PC-3 (cell line): ENCODE data around the gene EEIG1.

ENCODE experiments used
- CTCF ChIP-seq: fragments of 300-600 bp; sonication (generic); conservative IDR thresholded peaks from 2 replicates; pipeline ENCODE4 v1.5.1; 2017; ENCODE audit warnings: antibody characterized with exemption, low read depth, mild to moderate bottlenecking, low read length
- EZH2 ChIP-seq: fragments of 300-600 bp; sonication (generic); IDR thresholded peaks from one replicate; pipeline ENCODE4 v1.6.1; 2017; ENCODE audit warnings: antibody characterized with exemption, mild to moderate bottlenecking, low read length; ENCODE audit not compliant: unreplicated experiment

DNA sequence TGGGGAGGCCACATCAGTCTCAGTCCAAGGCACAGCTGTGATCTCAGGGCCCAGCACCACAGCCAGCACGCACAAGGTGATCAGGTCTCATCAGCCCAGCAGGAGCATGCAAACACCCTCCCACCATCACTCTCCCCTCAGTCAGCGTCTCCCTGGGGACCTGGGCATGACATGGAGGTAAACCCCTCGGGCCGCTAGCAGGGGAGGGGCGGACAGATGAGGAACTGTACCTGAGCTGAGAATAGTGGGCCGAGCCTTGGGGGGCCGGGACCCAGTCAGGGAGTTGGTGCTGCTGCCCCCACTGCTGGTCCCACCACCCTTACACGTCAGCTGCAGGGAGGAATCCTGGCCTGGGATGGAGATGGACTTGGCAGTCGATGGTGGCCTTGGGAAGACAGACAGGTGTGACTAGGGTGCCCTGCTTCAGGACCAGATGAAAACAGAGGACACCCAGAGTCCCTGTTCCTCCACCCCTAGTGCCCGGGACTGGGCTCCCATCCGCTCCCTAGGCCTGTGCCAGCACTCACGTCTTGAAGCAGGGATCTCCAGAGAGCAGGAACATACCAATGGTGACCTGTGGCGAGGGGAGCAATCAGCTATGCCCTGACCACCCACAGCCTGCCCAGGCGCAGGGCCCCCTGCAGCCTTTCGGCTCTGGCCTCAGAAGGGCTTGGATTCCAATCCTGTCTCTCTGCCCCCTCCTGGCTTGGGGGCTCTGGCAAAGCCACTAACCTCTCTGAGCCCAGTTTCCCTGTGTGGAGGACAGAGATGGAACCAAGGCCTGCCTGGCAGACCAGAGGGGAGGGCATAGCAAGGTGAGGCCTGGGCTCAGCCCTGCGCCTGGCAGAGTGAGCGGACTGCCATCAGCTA is 32.7 kb downstream of the EEIG1 start:
- TF ChIP-seq CTCF: no peak
- no peak for TF ChIP-seq EZH2
